A549 (cell line): ENCODE data around the gene CHST13. TPM values are rescaled to one million over a fixed set of nuclear protein-coding genes. Genes with fewer than 3 reads are reported as not detected.

Source experiments
- ATAC-seq, 2 experiments: fragments of 200-7000 bp in 1 of 2; fragments of >200 bp in 1 of 2; cut with Nextera tagmentation in 1 of 2; cut with Tn5 transposase in 1 of 2; 3 replicates each; pipeline versions ENCODE4 v1.8.0 to v1.9.1; 2018 to 2020; ENCODE audit warnings: mild to moderate bottlenecking in 1 of 2, moderate library complexity in 1 of 2
- CTCF ChIA-PET: fragments of 300-600 bp; sonication (Branson Sonifier 250); formaldehyde crosslinking; extraction: SDS; loops from one replicate; lab custom pipeline; 2021; ENCODE audit warnings: antibody characterized with exemption, inconsistent platforms; lab: Yijun Ruan, JAX
- POLR2A ChIA-PET: fragments of 350-600 bp; formaldehyde crosslinking; extraction: SDS; loops from one replicate; lab custom pipeline; 2021; ENCODE audit warnings: antibody characterized with exemption, inconsistent platforms; lab: Yijun Ruan, JAX
- DNase-seq, 2 experiments: peaks; one replicate each; pipeline versions ENCODE4 v3.0.0 to v3.0.0-alpha.2; 2011 to 2016; ENCODE audit warnings: low read depth in 1 of 2, low spot score in 1 of 2
- FAIRE-seq: peaks from 2 replicates; lab custom pipeline; 2011; peaks lifted over from hg19 to GRCh38; lab: Jason Lieb, UNC
- H3K27ac ChIP-seq, 2 experiments: fragments of >200 bp; sonication (Bioruptor Twin); formaldehyde crosslinking; 3 replicates each; pipeline ENCODE4 v1.5.1; 2016 to 2017
- H3K4me1 ChIP-seq: fragments of >200 bp; sonication (Bioruptor Twin); formaldehyde crosslinking; 3 replicates; pipeline ENCODE4 v1.6.1; 2016
- H3K4me2 ChIP-seq: fragments of >200 bp; sonication (Bioruptor Twin); formaldehyde crosslinking; 3 replicates; pipeline ENCODE4 v1.6.1; 2016
- H3K4me3 ChIP-seq: fragments of >200 bp; sonication (Bioruptor Twin); formaldehyde crosslinking; 3 replicates; pipeline ENCODE4 v1.5.1; 2016
- H3K9me3 ChIP-seq: fragments of >200 bp; sonication (Bioruptor Twin); formaldehyde crosslinking; 3 replicates; pipeline ENCODE4 v1.6.1; 2016
- ATOH8 ChIP-seq: fragments of 250-450 bp; sonication (Bioruptor Pico); IDR thresholded peaks from 2 replicates; pipeline ENCODE4 v1.5.0; 2020; ENCODE audit warnings: low read depth, mild to moderate bottlenecking, moderate library complexity
- BCL3 ChIP-seq: fragments of >200 bp; sonication (Bioruptor Twin); formaldehyde crosslinking; IDR thresholded peaks from 3 replicates; pipeline ENCODE4 v1.6.1; 2016
- CBX2 ChIP-seq: fragments of 200-600 bp; sonication (generic); IDR thresholded peaks from 2 replicates; pipeline ENCODE4 v1.6.1; 2016; ENCODE audit warnings: low read depth, mild to moderate bottlenecking, borderline replicate concordance
- CBX8 ChIP-seq: fragments of 200-600 bp; sonication (generic); IDR thresholded peaks from 2 replicates; pipeline ENCODE4 v1.6.1; 2016
- CHD2 ChIP-seq: fragments of 150-350 bp; IDR thresholded peaks from 2 replicates; pipeline ENCODE4 v1.6.1; 2014; ENCODE audit warnings: low read length; ENCODE audit not compliant: partially characterized antibody
- EHF ChIP-seq: fragments of 250-450 bp; sonication (Bioruptor Pico); IDR thresholded peaks from 2 replicates; pipeline ENCODE4 v1.5.0; 2020; ENCODE audit warnings: mild to moderate bottlenecking
- EHMT2 ChIP-seq: fragments of 200-600 bp; sonication (generic); IDR thresholded peaks from 2 replicates; pipeline ENCODE4 v1.6.1; 2016; ENCODE audit warnings: antibody characterized with exemption, low read depth, mild to moderate bottlenecking, moderate library complexity
- EP300 ChIP-seq, 2 experiments: fragments of >200 bp; sonication (Bioruptor Twin); formaldehyde crosslinking; IDR thresholded peaks; 2 replicates in 1 of 2; 3 replicates in 1 of 2; pipeline ENCODE4 v1.6.1; 2016 to 2017
- ESRRA ChIP-seq: fragments of 150-350 bp; IDR thresholded peaks from 2 replicates; pipeline ENCODE4 v1.6.1; 2014; ENCODE audit warnings: mild to moderate bottlenecking, low read length, borderline replicate concordance
- FOSL2 ChIP-seq, 2 experiments: fragments of 450-650 bp in 1 of 2; fragments of >200 bp in 1 of 2; sonication (Bioruptor Twin) in 1 of 2; formaldehyde crosslinking; IDR thresholded peaks; 2 replicates each; pipeline versions ENCODE4 v1.5.0 to v1.6.1; 2016 to 2020; ENCODE audit warnings: mild to moderate bottlenecking in 1 of 2, moderate library complexity in 1 of 2
- FOXS1 ChIP-seq: fragments of 250-450 bp; sonication (Bioruptor Pico); IDR thresholded peaks from 2 replicates; pipeline ENCODE4 v1.5.0; 2020; ENCODE audit warnings: mild to moderate bottlenecking, moderate library complexity
- HEYL ChIP-seq: fragments of 250-450 bp; sonication (Bioruptor Pico); IDR thresholded peaks from 2 replicates; pipeline ENCODE4 v1.8.0; 2021; ENCODE audit warnings: mild to moderate bottlenecking, moderate library complexity
- HOXB13 ChIP-seq: fragments of 250-450 bp; sonication (Bioruptor Pico); IDR thresholded peaks from 2 replicates; pipeline ENCODE4 v1.5.0; 2020; ENCODE audit warnings: low read depth, mild to moderate bottlenecking, moderate library complexity
- KDM1A ChIP-seq: fragments of 200-600 bp; sonication (generic); IDR thresholded peaks from 2 replicates; pipeline ENCODE4 v1.6.1; 2016; ENCODE audit warnings: low read depth, mild to moderate bottlenecking
- KDM5A ChIP-seq: fragments of 200-600 bp; sonication (generic); IDR thresholded peaks from 2 replicates; pipeline ENCODE4 v1.6.1; 2016; ENCODE audit warnings: antibody characterized with exemption, mild to moderate bottlenecking
- MAZ ChIP-seq: fragments of 150-350 bp; IDR thresholded peaks from 2 replicates; pipeline ENCODE4 v1.6.1; 2014; ENCODE audit warnings: antibody characterized with exemption, low read depth, low read length, borderline replicate concordance
- MYC ChIP-seq: IDR thresholded peaks from 2 replicates; pipeline ENCODE4 v1.6.1; 2012; ENCODE audit warnings: mild to moderate bottlenecking, inconsistent platforms, low read length, improper control_type of control experiment, borderline replicate concordance
- NFE2L2 ChIP-seq: fragments of 150-350 bp; conservative IDR thresholded peaks from 2 replicates; pipeline ENCODE4 v1.6.1; 2014; ENCODE audit warnings: low read length
- NR3C1 ChIP-seq: fragments of >200 bp; sonication (Bioruptor Twin); formaldehyde crosslinking; IDR thresholded peaks from 3 replicates; pipeline ENCODE4 v1.6.1; 2017
- POLR2A ChIP-seq: IDR thresholded peaks from 2 replicates; pipeline ENCODE4 v1.6.1; 2012; ENCODE audit warnings: mild to moderate bottlenecking, low read length
- RAD21 ChIP-seq, 2 experiments: fragments of >200 bp in 1 of 2; sonication (Bioruptor Twin) in 1 of 2; formaldehyde crosslinking in 1 of 2; IDR thresholded peaks in 1 of 2; conservative IDR thresholded peaks in 1 of 2; 2 replicates in 1 of 2; 3 replicates in 1 of 2; pipeline ENCODE4 v1.6.1; 2012 to 2018; ENCODE audit warnings: inconsistent platforms in 1 of 2
- RARB ChIP-seq: fragments of 250-450 bp; sonication (Bioruptor Pico); IDR thresholded peaks from 2 replicates; pipeline ENCODE4 v1.8.0; 2021; ENCODE audit warnings: mild to moderate bottlenecking, moderate library complexity
- RCOR1 ChIP-seq: fragments of 150-350 bp; IDR thresholded peaks from 2 replicates; pipeline ENCODE4 v1.6.1; 2014; ENCODE audit warnings: antibody characterized with exemption, low read length, low read depth
- TFCP2L1 ChIP-seq: fragments of 250-450 bp; sonication (Bioruptor Pico); IDR thresholded peaks from 2 replicates; pipeline ENCODE4 v1.5.0; 2021; ENCODE audit warnings: mild to moderate bottlenecking
- TP53 ChIP-seq: fragments of 250-450 bp; sonication (Bioruptor Pico); IDR thresholded peaks from 2 replicates; pipeline ENCODE4 v1.5.0; 2021; ENCODE audit warnings: mild to moderate bottlenecking, moderate library complexity
- WGBS: methylation state at CpG from one replicate; pipeline ENCODE4 v1.1.6; 2017; ENCODE audit errors: missing lambda C conversion rate; 5-methylcytosine and 5-hydroxymethylcytosine counted together
- polyA plus RNA-seq, 4 experiments: library from polyadenylated mRNA; depleted of rRNA in 3 of 4; stranded (reverse); fragments of >200 nt; fragmentation: RNase III in 1 of 4; extraction: RNeasy Plus Mini Kit Qiagen cat#74134 plus additional on column Dnase treatment in 1 of 4; gene quantifications; 2 replicates in 3 of 4; 3 replicates in 1 of 4; pipeline ENCODE4 v1.2.3, GENCODE V29; 2011 to 2017

The CHST13 gene
- polyA plus RNA-seq, 2 of the 4 experiments (the other 2 are of a cell fraction): 0.30 to 0.59 TPM

- no peak for DNase-seq
- TF ChIP-seq BCL3: no peak
- TF ChIP-seq RAD21 (conservative IDR thresholded peaks at IDR 0.05 in 1 of 2, IDR thresholded peaks at IDR 0.05 in 1 of 2): no peak
- TF ChIP-seq NFE2L2: no peak
- TF ChIP-seq TP53 (CRISPR knock-in tag): no peak
- no peak for TF ChIP-seq HOXB13 (CRISPR knock-in tag)
- no peak for TF ChIP-seq POLR2A
- TF ChIP-seq EHMT2: no peak
- TF ChIP-seq ESRRA: no peak
- TF ChIP-seq MYC: no peak
- no peak for TF ChIP-seq FOXS1 (CRISPR knock-in tag)
- POLR2A ChIA-PET: no interaction called here
Measured at GRCh38 chr3:126487151-126487771, 36.7 kb upstream of the CHST13 start.

GRCh38 chr3:126488185-126488584 lies 35.8 kb upstream of the CHST13 start:
- H3K4me3 ChIP-seq: no peak overlapping the region
- no peak for FAIRE-seq
- ATAC-seq: peak in 1 of 2 experiments; percentile 49; a peak in 1 of 6 replicates
- ChIA-PET CTCF (no interaction called here), POLR2A (no interaction called here)
- DNase-seq: no peak
- H3K4me2 ChIP-seq: no peak overlapping the region
- no peak overlapping the region for H3K27ac ChIP-seq
- TF ChIP-seq EHMT2 (no peak), CBX8 (no peak), HEYL (CRISPR knock-in tag) (no peak), TFCP2L1 (CRISPR knock-in tag) (no peak), TP53 (CRISPR knock-in tag) (no peak), MAZ (no peak), NR3C1 (no peak), RCOR1 (no peak), ATOH8 (no peak), EP300 (IDR thresholded peaks at IDR 0.05) (no peak), RARB (CRISPR knock-in tag) (no peak), EHF (CRISPR knock-in tag) (no peak), KDM1A (no peak), FOSL2 (IDR thresholded peaks at IDR 0.05) (no peak), FOSL2 (CRISPR knock-in tag; IDR thresholded peaks at IDR 0.05) (no peak), KDM5A (no peak), CHD2 (no peak), ESRRA (no peak), CBX2 (no peak), POLR2A (no peak)
- H3K9me3 ChIP-seq: no peaks in the 10 kb centered on the region
- H3K4me1 ChIP-seq: no peaks in the 10 kb centered on the region
- 86% methylated on average over 14 of the region's 14 CpGs for WGBS

More at GRCh38 chr3:126487151-126487771, 36.7 kb upstream of the CHST13 start:
- Histone ChIP-seq H3K4me2 (no peak overlapping the region), H3K4me3 (no peak overlapping the region), H3K9me3 (no peaks in the 10 kb centered on the region), H3K4me1 (no peaks in the 10 kb centered on the region), H3K27ac (no peak overlapping the region)
- CTCF ChIA-PET: no interaction called here
- WGBS: 61% methylated on average over 6 of the region's 17 CpGs
- peak in 1 of 2 experiments; percentile 39; a peak in 2 of 6 replicates for ATAC-seq
- no peak for FAIRE-seq
